Mesendoderm (in vitro differentiated cells): ENCODE data around the gene GGACT. TPM values are rescaled to one million over a fixed set of nuclear protein-coding genes. Genes with fewer than 3 reads are reported as not detected.
A peak's percentile ranks its signal among the peaks of the same experiment; 100 is the strongest.

Experiments used
- DNase-seq: peaks from one replicate; pipeline ENCODE4 v3.0.0; 2013
- H2AK5ac ChIP-seq: 2 replicates; pipeline ENCODE4 v1.6.1; 2013; ENCODE audit warnings: low read length, inconsistent platforms
- H2BK120ac ChIP-seq: 2 replicates; pipeline ENCODE4 v1.6.1; 2013; ENCODE audit warnings: low read depth, mild to moderate bottlenecking, low read length, moderate library complexity, mixed read lengths
- H2BK15ac ChIP-seq: replicated peaks from 2 replicates; pipeline ENCODE4 v1.6.1; 2013; ENCODE audit warnings: low read depth, mild to moderate bottlenecking, moderate library complexity
- H2BK5ac ChIP-seq: 2 replicates; pipeline ENCODE4 v1.6.1; 2013; ENCODE audit warnings: low read length, inconsistent platforms
- H3K18ac ChIP-seq: 2 replicates; pipeline ENCODE4 v1.6.1; 2013; ENCODE audit warnings: mild to moderate bottlenecking, low read length, mixed read lengths
- H3K23ac ChIP-seq: one replicate; pipeline ENCODE4 v1.6.1; 2013; ENCODE audit warnings: low read length
- H3K27ac ChIP-seq: 2 replicates; pipeline ENCODE4 v1.5.1; 2013; ENCODE audit warnings: low read depth, mild to moderate bottlenecking, inconsistent platforms, low read length, moderate library complexity
- H3K27me3 ChIP-seq: 2 replicates; pipeline ENCODE4 v1.6.1; 2013; ENCODE audit warnings: low read length, control low read depth, mild to moderate bottlenecking, inconsistent platforms; ENCODE audit not compliant: insufficient read depth, poor library complexity
- H3K36me3 ChIP-seq: 2 replicates; pipeline ENCODE4 v1.6.1; 2013; ENCODE audit warnings: low read length, inconsistent platforms; ENCODE audit not compliant: control insufficient read depth, insufficient read depth
- H3K4ac ChIP-seq: one replicate; pipeline ENCODE4 v1.6.1; 2013; ENCODE audit warnings: low read depth, mild to moderate bottlenecking, low read length, moderate library complexity
- H3K4me1 ChIP-seq: 2 replicates; pipeline ENCODE4 v1.6.1; 2013; ENCODE audit warnings: low read depth, low read length, inconsistent platforms; ENCODE audit not compliant: control insufficient read depth
- H3K4me2 ChIP-seq: 2 replicates; pipeline ENCODE4 v1.6.1; 2013; ENCODE audit warnings: low read length
- H3K4me3 ChIP-seq: 2 replicates; pipeline ENCODE4 v1.5.1; 2013; ENCODE audit warnings: mild to moderate bottlenecking, low read length
- H3K56ac ChIP-seq: one replicate; pipeline ENCODE4 v1.6.1; 2013; ENCODE audit warnings: low read length
- H3K79me1 ChIP-seq: 2 replicates; pipeline ENCODE4 v1.6.1; 2013; ENCODE audit warnings: low read length, inconsistent platforms
- H3K79me2 ChIP-seq: 2 replicates; pipeline ENCODE4 v1.6.1; 2013; ENCODE audit warnings: mild to moderate bottlenecking, low read length; ENCODE audit not compliant: control insufficient read depth, insufficient read depth
- H3K9ac ChIP-seq: 2 replicates; pipeline ENCODE4 v1.6.1; 2013; ENCODE audit warnings: low read length, inconsistent platforms
- H4K5ac ChIP-seq: one replicate; pipeline ENCODE4 v1.6.1; 2013; ENCODE audit warnings: low read length
- H4K8ac ChIP-seq: one replicate; pipeline ENCODE4 v1.6.1; 2013; ENCODE audit warnings: low read depth, mild to moderate bottlenecking, control low read depth, low read length, moderate library complexity
- WGBS: extraction: QIAGEN DNeasy Blood & Tissue Kit; methylation state at CpG from one replicate; pipeline ENCODE4 v1.1.7; 2013; ENCODE audit warnings: low lambda C conversion rate, missing lambda C conversion rate; ENCODE audit not compliant: insufficient coverage; ENCODE audit errors: extremely low coverage; 5-methylcytosine and 5-hydroxymethylcytosine counted together
- polyA plus RNA-seq, 2 experiments: library from polyadenylated mRNA; stranded (reverse); fragments of 200-250 nt; gene quantifications; one replicate each; pipeline ENCODE4 v1.2.3, GENCODE V29; 2013

GGACT gene
- polyA plus RNA-seq (2013, experiment 1 of 2) = 0.94 TPM
- 0.63 TPM for polyA plus RNA-seq (2013, experiment 2 of 2)

DNA sequence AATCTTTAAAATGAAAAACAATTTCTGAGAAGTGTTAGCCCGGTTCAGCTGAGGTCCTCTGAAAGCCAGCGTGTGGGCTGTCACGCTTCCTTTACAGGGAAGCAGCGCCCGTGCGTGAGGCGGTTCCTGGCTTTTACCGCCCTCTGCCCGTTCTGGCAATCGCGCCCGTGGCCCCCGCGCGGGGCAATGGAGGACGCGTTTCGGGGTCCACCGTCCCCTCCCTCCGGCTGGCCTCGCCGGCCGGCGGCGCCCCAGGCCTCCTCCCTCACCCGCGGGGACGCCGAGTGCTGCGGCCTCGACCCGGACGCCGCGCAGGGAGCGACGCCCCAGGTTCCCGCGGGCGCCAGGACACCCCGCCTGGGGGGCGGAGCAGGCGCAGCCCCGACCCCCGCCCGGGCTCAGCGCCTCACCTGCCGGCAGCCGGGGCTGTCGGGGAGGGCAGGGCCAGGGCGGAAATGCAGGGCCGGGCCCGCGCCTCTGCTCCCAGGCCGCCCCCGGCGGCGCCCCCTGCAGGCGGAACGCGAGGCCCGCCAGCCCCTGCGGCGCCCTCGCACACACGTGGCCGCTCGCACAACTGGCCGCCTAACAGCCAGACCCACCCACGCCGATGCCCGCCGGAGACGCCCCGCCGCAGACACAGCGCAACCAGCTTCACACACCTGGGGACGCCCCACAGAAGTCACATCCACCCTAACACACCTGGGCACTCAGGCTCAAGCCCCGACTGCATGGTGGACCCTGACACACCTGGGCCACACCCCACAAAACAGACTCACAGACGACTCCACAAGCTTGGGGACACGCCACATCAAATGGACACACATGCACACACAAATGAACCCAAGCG is at the start of gene GGACT:
Gene GGACT, minus strand, starts transcription at position 459 of the 847 bp plus-strand sequence. CDS start 56,198 bp downstream, outside the sequence.
- Histone ChIP-seq H3K36me3 (no peaks in the 10 kb centered on the region), H4K8ac (no peak within 1 kb of the TSS), H2AK5ac (no peak within 1 kb of the TSS), H2BK15ac (no peak within 1 kb of the TSS), H3K79me2 (no peaks in the 10 kb centered on the region), H4K5ac (no peak within 1 kb of the TSS), H3K9ac (peak within 1 kb of the TSS; percentile 84), H3K4me1 (peaks cover 2% of the 10 kb centered on the region), H3K4me3 (peak within 1 kb of the TSS; percentile 60), H3K4me2 (peak within 1 kb of the TSS; percentile 19), H3K23ac (no peak within 1 kb of the TSS), H2BK5ac (no peak within 1 kb of the TSS), H3K79me1 (no peaks in the 10 kb centered on the region), H3K18ac (peak within 1 kb of the TSS; percentile 98), H2BK120ac (no peak within 1 kb of the TSS), H3K56ac (peak within 1 kb of the TSS; percentile 91), H3K4ac (peak within 1 kb of the TSS; percentile 61), H3K27ac (no peak within 1 kb of the TSS), H3K27me3 (no peaks in the 10 kb centered on the region)
- peak; percentile 78 for DNase-seq
- no CpG with 5 or more reads among the region's 82 CpGs for WGBS

- H3K79me2 ChIP-seq = no peaks in the 10 kb centered on the region
- H3K79me1 ChIP-seq = no peaks in the 10 kb centered on the region
- H3K27ac ChIP-seq = no peak overlapping the region
- WGBS = no CpG with 5 or more reads among the region's 5 CpGs
- H3K18ac ChIP-seq = no peak overlapping the region
- no peak overlapping the region for H3K9ac ChIP-seq
- H2BK5ac ChIP-seq = no peak overlapping the region
- H3K4me2 ChIP-seq = no peak overlapping the region
- DNase-seq = no peak
- no peak overlapping the region for H2AK5ac ChIP-seq
- no peak overlapping the region for H3K4ac ChIP-seq
- H3K23ac ChIP-seq = no peak overlapping the region
- H3K4me1 ChIP-seq = no peaks in the 10 kb centered on the region
- no peaks in the 10 kb centered on the region for H3K27me3 ChIP-seq
- H3K4me3 ChIP-seq = no peak overlapping the region
- H2BK15ac ChIP-seq = no peak overlapping the region
- no peak overlapping the region for H4K8ac ChIP-seq
- H3K56ac ChIP-seq = no peak overlapping the region
- no peak overlapping the region for H4K5ac ChIP-seq
- peaks cover 4% of the 10 kb centered on the region for H3K36me3 ChIP-seq
- H2BK120ac ChIP-seq = no peak overlapping the region
Measured at GRCh38 chr13:100637796-100638195, 49.2 kb upstream of the GGACT start.

DNA sequence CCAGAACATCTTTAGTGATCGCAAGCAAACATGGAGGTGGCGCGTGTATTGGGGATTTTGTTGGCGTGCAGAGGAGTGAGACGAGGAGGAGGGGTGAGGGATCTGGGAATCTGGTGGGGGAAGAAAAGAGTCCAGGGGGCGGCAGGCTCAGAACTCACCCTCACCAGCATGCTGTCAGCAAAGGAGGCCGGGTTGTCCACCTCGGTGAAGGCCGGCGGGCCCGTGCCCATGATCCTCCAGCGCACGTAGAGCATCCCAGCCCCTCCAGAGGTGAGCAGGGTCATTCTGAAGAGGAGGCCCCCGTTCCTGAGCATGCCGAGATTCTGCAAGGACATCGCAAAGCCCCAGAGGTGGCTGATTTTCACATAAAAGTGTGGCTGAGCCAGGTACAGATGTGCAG is 48.8 kb upstream of the GGACT start:
- Histone ChIP-seq H3K27ac (no peak overlapping the region), H3K56ac (no peak overlapping the region), H3K79me1 (no peaks in the 10 kb centered on the region), H3K23ac (no peak overlapping the region), H2BK120ac (no peak overlapping the region), H3K4me1 (no peaks in the 10 kb centered on the region), H3K4me2 (no peak overlapping the region), H3K18ac (no peak overlapping the region), H4K8ac (no peak overlapping the region), H3K9ac (no peak overlapping the region), H2AK5ac (no peak overlapping the region), H3K27me3 (no peaks in the 10 kb centered on the region), H3K4ac (no peak overlapping the region), H2BK5ac (no peak overlapping the region), H3K79me2 (no peaks in the 10 kb centered on the region), H3K4me3 (no peak overlapping the region), H3K36me3 (peaks cover 4% of the 10 kb centered on the region), H4K5ac (no peak overlapping the region), H2BK15ac (no peak overlapping the region)
- no CpG with 5 or more reads among the region's 16 CpGs for WGBS
- DNase-seq = no peak

GRCh38 chr13:100636441-100636840 is 47.9 kb upstream of the GGACT start:
- H4K5ac ChIP-seq = no peak overlapping the region
- H3K9ac ChIP-seq = no peak overlapping the region
- DNase-seq = no peak
- no peak overlapping the region for H2BK120ac ChIP-seq
- no peaks in the 10 kb centered on the region for H3K4me1 ChIP-seq
- no peak overlapping the region for H4K8ac ChIP-seq
- no peak overlapping the region for H3K4ac ChIP-seq
- H3K4me3 ChIP-seq = no peak overlapping the region
- H3K79me2 ChIP-seq = no peaks in the 10 kb centered on the region
- no peaks in the 10 kb centered on the region for H3K79me1 ChIP-seq
- H2BK15ac ChIP-seq = no peak overlapping the region
- no peak overlapping the region for H2BK5ac ChIP-seq
- no peak overlapping the region for H3K23ac ChIP-seq
- H3K56ac ChIP-seq = no peak overlapping the region
- no CpG with 5 or more reads among the region's 7 CpGs for WGBS
- peaks cover 4% of the 10 kb centered on the region for H3K36me3 ChIP-seq
- H3K27me3 ChIP-seq = no peaks in the 10 kb centered on the region
- no peak overlapping the region for H3K18ac ChIP-seq
- no peak overlapping the region for H2AK5ac ChIP-seq
- H3K27ac ChIP-seq = no peak overlapping the region
- H3K4me2 ChIP-seq = no peak overlapping the region

GRCh38 chr13:100636004-100636403 is 47.4 kb upstream of the GGACT start:
- H3K36me3 ChIP-seq = peaks cover 4% of the 10 kb centered on the region
- H3K4me2 ChIP-seq = no peak overlapping the region
- no peak overlapping the region for H3K56ac ChIP-seq
- H4K8ac ChIP-seq = no peak overlapping the region
- DNase-seq = no peak
- no CpG with 5 or more reads among the region's 7 CpGs for WGBS
- H3K79me1 ChIP-seq = no peaks in the 10 kb centered on the region
- no peaks in the 10 kb centered on the region for H3K4me1 ChIP-seq
- H2BK5ac ChIP-seq = no peak overlapping the region
- H3K18ac ChIP-seq = no peak overlapping the region
- no peak overlapping the region for H2AK5ac ChIP-seq
- H4K5ac ChIP-seq = no peak overlapping the region
- H3K4me3 ChIP-seq = no peak overlapping the region
- H3K23ac ChIP-seq = no peak overlapping the region
- no peak overlapping the region for H2BK120ac ChIP-seq
- no peak overlapping the region for H3K4ac ChIP-seq
- no peaks in the 10 kb centered on the region for H3K27me3 ChIP-seq
- H2BK15ac ChIP-seq = no peak overlapping the region
- H3K79me2 ChIP-seq = no peaks in the 10 kb centered on the region
- H3K9ac ChIP-seq = no peak overlapping the region
- no peak overlapping the region for H3K27ac ChIP-seq
